NCI-H1694 treated with DMSO at 0.1 percent for 48 hours (cell line): Measurements from ENCODE around the gene TMEM100.

Experiments used
- DNase-seq: peaks from one replicate; lab custom pipeline; 2025; lab: John Stamatoyannopoulos, UW

Gene TMEM100

DNA sequence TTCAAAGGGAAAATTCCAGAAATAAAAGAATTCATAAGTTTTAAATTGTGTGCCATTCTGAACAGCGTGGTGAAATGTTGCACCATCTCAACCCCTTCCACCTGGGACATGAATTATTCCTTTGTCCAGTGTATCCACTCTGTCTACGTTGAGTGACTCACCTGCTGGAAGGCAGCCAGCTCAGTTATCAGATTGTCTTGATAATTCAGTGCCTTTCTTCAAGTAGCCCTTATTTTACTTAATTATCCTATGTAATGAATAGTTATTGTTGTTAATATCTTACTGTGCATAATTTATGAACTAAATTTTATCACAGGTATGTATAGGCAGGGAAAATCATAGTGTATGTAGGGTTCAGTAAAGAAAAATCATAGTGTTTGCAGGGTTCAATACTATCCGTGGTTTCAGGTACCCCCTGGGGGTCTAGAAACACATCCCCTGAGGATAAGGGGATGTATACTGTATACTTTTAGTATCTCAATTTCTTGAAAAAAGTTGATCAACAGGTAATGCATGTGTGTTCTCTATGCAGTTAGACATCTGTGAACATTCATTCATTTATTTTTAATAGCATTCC lies 20.5 kb upstream of the TMEM100 start:
- no peak for DNase-seq

DNA sequence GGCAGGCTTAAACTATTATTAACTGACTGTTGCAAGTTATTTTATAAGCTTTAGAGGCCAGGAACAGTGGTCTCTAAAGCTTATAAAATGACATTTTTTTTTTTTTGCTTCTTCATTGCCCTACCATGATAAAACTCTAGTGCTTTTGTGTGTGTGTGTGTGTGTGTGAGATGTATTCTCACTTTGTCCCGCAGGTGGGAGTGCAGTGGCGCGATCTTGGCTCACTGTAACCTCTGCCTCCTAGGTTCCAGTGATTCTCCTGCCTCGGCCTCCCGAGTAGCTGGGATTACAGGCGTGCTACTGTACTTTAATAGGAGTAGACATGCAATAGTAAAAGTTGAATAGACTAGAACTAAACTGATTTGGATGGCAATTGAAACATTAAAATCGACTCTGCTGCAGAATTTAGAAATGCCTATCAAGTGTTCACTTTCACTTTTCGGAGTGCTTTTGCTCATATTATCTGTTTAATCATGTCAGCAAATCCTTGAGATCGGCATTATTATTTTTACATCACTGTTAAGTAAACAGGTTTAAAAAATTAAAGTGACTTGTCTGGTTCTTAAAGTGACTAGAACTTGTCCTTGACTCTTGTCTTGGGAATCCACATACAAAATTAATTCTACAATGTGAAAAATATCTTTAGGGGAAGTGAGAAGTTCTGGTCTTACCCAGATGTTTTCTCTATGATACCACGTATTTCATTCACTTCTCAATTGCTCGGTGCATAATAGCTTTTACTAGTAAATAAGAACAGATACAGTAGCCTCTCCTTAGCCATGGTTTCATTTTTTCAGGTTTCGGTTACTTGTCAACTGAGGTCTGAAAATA lies 19.8 kb upstream of the TMEM100 start:
- no peak for DNase-seq

DNA sequence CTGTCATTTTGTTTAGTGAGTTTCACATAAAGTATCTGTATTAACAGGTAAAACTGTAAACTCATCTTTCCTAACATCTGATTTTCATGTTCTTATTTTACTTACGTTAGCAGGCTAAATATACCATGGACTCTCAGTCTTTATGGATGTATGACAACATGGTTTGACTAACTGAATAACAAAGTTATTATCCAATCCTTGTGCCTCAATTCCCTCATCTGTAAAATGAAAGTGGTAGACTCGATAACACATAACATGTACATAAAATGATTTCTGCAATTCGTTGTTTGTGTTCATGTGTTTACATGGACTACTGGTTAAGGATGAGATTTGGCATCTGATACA lies 18.7 kb upstream of the TMEM100 start:
- no peak for DNase-seq

DNA sequence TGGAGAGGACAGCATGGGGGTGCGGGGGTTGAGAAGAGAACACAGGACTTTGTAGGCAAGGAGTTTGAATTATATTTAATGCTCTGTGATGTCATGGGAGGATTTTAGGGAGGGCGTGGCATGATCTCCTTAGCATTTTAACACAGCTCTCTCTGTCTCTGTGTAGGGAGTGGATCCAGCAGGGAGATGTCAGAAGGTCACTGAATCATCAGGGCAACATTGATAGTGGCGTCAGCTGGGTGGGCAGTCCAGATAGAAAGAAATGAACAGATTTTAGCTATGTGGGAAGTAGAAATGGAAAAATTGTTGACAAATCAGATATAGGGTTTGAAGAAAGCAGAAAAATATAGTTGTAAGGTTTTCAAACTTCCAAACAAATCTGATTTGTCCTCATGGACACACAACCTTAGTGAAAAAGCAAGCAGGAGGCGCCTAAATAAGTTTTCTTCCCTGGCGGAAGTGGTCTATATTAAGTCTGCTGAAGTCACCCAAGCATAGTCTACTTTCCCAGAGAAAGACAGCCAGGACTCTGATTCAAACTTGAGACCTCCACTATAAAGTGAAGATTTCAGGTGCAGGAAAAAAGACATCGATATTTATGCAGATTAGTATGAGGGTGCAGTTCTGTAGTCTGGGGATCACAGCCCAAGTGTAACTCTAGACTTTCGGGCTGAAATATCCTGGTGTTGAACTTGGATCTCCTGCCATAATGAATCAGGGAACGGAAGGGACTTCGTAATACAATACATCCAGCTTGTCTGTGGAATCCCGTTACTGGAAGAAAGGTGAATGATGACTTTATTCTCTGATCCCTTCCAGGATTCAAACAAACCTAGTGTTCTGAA lies 18.1 kb upstream of the TMEM100 start:
- DNase-seq = no peak

DNA sequence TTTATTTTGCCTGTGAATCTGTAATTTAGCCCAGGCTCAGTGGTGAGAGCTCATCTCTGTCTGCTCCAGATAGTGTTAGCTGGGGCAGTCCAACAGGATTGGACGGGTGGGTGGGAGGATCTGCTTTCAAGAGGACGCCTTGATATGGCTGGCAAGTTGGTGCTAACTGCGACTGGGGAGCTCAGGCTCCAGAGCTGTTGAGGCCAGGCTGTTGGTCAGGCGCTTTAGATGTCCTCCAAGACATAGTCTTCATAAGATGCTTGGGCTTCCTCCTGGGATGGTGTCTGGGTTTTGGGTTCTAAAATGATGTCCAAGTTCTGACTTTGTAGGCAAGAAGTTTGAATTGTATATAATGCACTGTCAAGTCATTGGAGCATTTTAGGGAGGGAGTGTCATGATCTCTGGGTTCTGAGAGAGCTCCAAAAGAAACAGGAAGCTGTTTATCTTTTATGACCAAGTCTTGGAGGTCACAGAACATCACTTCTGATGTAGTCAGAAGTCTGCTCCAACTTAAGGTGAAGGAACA lies 15.4 kb upstream of the TMEM100 start:
- no peak for DNase-seq

DNA sequence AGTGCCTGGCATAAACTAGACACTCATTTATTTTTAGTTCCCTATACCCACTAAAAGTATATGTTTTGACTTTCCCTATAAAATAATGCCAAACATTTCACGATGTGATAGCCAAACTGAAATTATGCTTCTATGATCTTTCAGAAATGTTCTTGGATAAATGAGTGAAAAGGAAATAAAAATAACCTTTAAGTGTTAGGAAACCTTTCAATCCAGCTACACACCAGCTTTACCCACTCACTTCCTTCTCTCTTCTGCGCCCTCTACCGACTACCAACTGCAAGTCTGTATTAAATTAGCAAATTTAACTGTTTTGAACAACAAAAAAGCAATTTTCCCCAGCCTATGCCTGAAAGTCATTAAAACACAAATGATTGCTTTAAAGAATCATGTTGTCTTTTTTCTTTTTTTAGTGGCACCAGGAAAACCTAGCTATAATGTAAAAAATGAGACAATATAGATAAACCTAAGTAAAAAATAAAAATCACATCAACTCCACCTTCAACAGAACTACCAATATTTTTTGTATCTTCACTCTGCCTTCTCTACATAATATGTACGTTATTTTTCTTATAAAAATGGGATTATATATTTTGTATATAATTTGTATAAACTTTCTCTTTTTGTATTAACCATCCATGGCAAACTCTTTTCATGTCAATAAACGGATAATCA lies 13.2 kb upstream of the TMEM100 start:
- peak; percentile 26 for DNase-seq

DNA sequence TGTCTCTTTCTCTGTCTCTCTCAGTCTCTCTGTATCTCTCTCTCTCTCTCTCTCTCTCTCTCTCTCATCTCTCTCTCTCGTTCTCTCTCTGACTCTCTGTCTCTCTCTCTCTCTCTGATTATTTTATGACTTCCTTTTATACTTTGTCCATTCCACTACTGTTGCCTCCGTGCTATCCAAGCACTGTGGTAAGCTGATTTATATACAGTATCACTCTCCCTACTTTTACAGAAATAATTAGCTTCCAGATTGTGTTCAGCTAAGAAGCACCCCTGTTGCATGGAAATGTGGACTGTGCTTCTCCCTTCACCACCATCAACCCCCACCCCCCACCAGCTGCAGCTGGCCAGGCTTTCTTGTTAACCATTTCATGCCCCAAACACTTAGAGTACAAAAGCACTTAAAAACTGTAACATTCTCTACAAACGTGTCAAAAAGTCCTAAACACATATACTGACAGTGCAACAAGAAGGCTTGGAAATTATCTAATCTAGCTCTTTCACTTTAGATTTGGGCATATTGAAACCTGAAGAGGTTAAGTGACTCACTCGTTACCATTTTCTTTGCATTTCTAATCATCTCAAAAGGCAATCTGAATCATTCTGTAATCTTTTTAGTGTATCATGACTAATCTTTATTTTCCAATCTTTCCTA lies 11.6 kb upstream of the TMEM100 start:
- peak; percentile 21 for DNase-seq

DNA sequence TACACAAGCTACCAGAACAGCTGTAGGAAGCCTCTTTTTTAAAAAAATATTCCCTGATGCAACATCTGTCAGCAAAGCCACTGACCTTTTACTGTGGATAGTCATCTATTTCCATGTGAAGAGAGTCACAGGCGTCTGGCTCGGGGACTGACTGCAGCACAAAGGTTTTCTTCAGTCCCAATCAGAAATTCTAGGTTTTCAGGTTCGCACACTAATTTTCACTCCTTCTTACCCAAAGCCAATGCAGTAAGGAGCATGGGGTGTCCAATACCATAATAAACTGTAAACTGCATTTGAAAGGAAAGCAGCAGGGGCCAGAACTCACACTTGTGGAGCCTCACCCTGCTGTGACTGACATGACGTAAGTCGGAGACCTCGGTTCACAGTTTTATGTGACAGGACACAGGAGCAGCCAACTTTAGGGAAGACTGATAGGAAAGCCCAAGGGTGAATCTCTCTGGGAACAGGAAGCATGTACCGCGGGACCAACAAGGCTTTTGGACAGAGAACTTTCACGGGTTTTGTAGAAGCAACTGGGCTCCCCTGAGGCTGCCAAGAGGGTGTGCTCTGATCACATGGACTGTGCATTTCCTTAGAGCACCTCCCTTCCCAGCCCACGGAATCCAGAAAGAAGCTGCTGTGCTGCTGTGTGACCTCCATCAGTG lies 9.1 kb upstream of the TMEM100 start:
- no peak for DNase-seq

DNA sequence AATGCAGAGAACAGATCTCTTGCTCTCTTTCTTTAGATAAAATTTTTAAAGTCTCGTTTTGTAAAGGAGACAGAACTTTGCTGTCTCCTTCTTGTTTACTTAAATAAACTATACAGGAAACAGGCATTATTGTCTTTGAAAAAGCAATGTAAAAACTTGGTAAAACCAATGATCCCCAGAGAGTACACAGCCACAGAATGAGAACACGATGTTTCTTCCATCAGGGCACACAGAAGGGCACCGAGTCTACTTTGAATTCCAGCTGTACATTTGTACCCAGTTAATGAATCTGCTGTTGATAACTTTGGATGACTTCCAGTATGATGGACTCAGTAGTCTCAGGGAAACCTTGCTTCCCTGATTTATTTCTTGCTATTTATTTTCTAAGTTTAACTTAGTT lies 8.1 kb upstream of the TMEM100 start:
- no peak for DNase-seq

DNA sequence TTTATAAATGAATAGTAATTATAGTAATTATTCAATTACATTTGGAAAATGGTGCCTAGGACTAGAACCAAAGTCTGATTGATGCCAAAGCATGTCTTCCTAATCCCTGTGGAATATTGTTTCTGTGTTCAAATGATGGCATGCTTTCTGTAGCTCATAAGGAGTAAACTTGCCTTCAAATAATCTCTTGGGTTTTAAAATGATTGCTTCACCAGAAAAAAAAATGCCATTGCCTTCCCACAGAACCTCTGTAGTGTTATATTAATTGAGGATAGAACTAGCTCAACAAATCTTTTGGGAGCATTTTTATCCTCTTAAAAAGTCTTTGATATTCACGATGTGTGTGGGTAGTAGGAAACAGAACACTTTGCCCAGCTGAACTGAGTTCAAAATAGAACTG lies 7.7 kb upstream of the TMEM100 start:
- no peak for DNase-seq

DNA sequence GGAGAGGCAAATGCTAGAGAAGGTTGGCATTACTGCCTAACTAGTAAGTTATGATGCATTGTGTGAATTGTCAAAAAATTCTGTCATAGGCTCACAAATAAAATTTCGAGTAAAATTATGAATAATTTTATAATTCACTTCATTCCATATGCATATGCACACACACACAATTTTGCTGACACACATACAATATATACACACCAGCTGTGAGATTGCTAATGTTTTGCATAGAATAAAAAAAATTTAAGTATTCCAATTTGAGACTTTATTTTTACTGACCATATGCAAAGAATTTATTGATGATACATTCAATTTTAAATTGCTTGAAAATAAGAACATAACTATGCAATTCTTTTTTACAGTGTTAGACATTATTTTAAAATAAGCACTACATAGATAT lies 6.8 kb upstream of the TMEM100 start:
- no peak for DNase-seq

DNA sequence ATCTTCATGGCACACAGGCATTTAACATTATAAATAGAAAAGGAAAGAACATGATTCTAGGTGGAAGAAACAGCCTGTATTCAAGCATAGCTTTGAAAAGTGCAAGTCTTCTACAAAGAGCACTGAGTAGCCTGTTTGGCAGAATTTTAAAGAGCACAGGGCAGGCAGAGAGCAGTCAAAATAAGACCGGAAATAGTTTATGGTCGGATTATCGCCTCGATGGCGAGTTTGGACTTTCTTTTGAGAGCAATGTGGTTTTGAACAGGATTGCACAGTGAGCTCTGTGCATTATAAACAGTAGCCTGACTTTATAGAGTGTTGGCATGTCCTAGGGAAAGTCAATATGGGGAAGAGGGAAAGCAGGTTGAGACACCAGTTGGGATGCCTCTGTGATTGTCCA lies 6.2 kb upstream of the TMEM100 start:
- no peak for DNase-seq

DNA sequence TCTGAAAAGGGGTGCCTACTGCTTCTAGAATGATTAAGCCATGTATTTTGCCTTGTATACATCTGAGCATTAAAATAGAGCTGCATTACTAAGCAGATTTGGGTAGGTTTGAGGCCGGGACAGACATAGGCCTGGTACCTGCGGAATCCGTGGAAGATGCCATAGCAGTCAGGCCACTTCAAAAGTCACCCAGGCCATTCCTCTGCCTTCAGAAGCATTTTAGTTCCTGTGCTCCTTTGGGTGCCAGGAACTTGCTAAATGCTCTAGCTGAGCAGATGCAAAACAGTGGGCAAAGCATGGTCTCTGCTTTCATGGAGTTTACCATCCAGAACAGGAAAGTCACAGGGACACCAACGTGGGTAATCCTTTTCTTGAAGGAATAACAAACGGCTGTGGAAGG lies 5.7 kb upstream of the TMEM100 start:
- no peak for DNase-seq

DNA sequence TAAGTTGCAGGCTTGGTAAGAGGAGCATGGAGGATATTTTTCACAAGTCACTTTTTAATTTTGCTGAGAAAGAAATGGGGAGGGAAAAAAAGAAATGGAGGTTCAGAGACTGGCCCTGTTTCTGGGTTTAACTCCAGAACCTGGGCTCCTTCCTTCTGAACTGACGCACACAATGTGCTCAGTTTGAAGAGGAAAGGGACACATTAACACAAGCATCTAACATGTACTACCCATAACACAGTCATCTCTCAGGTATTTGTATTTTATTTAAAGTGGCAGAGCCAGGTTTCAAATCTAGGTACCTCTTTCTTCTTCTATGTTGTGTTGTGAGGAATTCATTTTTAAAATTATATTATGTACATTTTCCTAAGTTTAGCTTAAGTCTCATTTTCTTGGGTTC lies 5.3 kb upstream of the TMEM100 start:
- DNase-seq = no peak

DNA sequence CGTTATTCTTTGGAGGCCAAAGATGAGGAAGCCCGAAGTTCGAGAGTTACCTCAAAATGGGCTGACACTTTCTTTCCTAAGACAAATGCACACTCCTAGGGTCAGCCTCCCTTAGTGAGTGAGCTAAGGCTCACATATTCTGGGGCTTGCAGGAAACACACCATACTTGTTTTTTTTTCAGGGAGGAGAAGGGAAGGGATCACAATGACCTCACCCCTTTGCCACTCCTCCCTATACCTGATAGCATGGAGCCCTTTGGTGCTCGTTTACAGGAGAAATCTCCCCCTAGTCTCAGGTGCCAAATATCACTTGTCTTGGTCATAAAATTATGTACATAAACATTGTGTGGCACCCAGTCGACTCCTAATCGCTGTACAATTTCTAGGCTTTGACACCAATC lies 4.6 kb upstream of the TMEM100 start:
- DNase-seq = no peak

DNA sequence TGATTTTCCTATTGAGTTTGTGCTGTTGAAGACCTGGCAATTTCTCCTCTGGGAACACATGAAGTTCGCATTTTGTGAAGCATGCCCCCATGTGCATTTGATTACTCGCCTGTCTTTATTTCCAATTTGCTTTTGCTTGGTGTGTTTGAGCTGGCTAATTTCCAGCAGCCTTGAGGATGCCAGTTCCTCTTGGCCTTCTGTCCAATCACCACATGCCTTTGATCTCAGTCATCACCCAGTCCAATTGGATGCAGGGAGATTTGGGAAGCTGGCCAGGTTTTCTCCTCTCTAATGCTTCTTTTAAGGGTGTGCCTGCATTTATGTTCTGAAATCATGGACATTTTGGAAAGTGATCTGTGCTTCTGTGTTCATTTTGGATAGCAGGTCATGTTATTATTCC lies 3.8 kb upstream of the TMEM100 start:
- peak; percentile 33 for DNase-seq

DNA sequence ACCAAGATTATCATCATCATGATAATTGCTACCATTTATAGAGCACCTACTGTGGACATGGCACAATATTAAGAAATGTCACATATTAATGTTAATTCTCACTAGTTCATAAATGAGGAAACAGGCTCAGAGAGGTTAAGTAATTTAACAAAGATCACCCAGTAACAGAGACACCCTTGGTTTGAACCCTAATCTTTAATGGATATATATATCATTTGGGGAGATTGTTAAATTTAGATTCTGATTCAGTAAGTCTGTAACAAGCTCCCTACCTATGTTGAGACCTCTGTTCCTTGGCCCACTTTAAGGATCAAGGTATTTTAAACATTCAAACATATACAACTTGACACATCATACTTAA lies 804 bp upstream of the TMEM100 start:
- DNase-seq = no peak

DNA sequence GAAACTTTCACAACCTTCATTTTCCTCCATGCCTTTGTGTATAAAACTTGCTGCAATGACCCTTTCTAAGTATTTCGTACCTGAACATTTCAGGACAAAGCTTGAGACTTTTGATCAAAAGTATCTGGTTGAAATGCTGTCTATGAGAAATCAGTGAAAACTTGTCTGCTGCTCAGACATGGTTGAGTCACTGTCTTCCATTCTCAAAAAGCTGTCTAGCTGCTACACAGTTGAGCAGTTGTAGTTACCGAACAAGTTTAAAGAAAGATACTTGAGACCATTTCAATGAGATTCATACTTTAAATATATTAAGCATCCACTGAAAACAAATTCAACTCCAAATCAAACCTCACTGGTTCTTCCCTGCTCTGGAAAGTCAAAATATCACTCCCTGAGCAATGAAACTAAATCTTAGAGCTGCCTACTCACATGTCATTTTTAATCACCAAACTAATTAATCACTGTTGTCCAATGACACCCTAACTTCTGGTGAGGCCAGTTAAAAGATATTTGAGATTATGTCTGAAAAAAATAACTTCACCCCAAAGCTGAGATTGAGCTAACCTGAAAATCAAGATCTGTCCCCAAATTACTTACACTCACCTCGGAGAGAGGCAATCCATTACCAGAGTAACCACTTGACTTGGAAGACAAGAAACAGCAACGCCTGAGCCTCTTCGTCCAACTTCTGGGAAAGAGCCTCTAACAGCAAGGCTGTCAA lies 488 bp downstream of the TMEM100 start:
- no peak for DNase-seq

DNA sequence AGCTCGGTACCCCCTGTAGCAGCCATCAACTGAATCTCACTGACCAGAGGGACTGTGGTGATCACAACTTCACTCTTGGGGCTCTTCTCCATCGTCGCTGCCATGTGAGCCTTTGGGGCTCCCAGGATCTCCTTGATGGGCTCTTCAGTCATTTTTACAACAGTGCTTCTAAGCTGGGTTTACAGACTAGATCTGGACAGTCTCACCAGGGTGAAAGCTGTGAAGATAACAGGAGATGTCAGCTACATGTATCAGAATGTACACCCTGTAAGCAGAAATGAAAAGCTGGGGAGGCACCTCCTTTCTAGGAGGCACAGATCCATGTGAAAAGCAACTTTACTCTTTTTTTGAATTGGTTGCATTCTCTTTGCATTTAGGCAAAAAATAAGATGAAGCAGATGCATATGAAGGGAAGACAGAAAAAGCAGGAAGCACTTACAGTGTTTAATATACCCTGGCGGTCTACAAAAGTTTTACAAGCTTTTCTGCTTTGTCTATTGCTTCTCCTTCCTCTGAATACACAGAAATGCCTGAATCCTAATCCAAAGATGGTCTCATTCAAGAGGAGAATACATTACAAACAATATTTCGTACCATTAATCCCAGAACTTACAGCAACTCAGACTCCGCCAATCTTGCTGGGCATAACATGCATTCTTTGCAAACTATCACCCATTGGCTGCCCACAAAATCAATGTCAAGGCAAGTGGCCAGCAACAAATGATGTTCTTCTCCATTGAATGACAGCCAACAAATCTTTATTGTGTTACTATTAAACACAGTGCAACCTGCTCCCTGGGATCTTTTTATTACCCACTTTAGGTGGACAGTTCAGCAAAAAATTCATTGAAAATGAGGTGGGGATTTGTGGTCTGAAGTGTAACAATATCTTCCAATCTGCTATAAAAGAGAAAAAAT lies 1.5 kb downstream of the TMEM100 start:
- no peak for DNase-seq
